HG03159 (cell line): ENCODE results near the gene TAF11.
"Not testable (repeated sequence)": the region's sequence is repeated elsewhere in the genome, so short reads cannot be mapped to it uniquely, and the experiment has no call there.

Experiments
- ATAC-seq: cut with Tn5 transposase; IDR thresholded peaks from one replicate; pipeline ENCODE4 v1.9.1; 2021; ENCODE audit warnings: mild to moderate bottlenecking, moderate library complexity; ENCODE audit not compliant: unreplicated experiment

TAF11 gene

GRCh38 chr6:34906826-34907225 lies 19.0 kb upstream of the TAF11 start:
- ATAC-seq, result no peak

- no peak for ATAC-seq
Measured at GRCh38 chr6:34904990-34905613, 17.3 kb upstream of the TAF11 start.

- ATAC-seq, result no peak
Measured at GRCh38 chr6:34901930-34902329, 14.1 kb upstream of the TAF11 start.

DNA sequence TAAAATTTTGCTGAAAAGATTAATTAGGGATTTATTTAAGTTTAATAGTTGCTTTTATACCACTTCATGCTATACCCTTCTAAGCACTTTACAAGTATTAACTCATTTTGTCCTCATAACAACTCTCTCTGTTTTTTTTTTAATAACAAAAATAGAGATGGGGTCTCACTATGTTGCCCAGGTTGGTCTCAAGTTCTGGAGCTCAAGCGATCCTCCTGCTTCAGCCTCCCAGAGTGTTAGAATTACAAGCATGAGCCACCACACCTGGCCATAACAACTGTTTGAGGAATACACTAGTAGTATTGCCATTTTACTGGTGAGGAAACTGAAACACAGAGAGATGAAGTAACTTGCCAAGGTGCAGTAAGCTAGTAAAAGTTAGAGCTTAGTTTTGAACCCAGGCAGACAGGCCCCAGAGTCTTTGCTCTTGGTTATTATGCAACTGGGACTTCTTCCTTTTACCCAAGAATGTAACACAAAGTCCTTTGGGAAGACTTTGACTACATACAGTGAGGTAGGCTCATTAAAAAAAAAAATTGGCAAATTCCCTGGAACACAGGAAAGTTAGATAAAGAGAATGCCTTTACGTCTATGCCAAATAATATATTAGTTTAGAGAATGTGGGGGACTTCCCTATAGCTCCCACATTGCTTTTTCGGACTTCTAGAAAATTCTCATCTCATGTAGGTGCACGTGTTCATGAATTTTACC lies 12.6 kb upstream of the TAF11 start:
- no peak for ATAC-seq

DNA sequence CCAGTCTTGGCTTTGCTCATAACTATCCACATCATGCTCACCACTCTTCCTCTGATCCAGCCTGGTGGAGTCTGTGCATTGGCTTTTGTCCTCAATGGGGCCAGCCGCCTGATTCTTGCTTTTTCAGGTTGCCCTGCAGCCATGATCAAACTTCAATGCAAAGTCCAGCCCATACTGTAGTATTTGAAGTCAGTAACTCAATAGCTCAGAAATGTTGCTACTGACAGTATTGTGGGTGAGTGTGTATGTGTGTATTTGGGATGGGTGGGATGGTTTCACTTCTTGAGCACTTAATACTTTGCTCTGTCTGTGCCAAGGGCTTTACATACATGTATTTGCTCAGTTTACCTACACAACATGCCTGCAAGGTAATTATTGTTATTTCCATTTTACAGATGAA lies 11.9 kb upstream of the TAF11 start:
- not testable (repeated sequence) for ATAC-seq

DNA sequence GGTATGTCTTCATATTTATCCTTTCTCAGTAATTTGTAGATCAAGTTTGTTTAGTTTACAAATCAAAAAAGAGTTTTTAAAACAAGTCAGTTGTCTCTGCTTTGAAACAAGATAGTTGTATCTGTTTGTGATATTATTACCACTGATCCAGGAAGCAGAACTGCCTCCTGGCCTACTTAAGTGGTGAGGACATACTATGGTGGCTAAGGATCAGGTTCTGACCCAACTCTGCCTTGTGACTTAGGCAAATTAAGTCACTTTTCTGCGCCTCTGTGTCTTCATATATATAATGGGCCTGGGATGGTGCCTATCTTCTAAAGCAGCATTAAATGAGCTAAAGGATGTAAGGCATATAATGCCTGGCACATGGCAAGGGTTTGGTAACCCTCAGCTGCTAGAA lies 9.9 kb upstream of the TAF11 start:
- ATAC-seq, result no peak

DNA sequence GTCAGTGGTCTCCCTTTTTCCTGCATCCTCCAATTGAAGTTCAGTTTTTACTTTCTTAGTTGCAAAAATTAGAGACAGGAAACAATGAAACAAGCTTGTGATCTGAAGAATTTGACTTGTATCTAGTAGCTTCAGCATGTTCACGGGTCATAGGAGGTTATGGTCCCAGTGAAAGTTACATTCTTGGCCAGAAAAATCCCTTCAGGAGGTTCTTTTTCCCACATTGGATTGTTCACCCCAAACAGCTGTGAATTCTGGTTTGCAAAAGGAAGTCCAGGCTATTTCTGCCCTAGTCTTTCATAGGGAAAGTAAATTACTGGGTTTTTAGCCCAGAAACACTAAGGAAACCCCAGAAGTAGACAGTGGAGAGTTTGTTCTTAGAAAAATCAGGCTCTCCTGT lies 9.3 kb upstream of the TAF11 start:
- ATAC-seq, result no peak

- no peak for ATAC-seq
Measured at GRCh38 chr6:34894693-34895092, 6.9 kb upstream of the TAF11 start.

- no peak for ATAC-seq
Measured at GRCh38 chr6:34891296-34891695, 3.5 kb upstream of the TAF11 start.

DNA sequence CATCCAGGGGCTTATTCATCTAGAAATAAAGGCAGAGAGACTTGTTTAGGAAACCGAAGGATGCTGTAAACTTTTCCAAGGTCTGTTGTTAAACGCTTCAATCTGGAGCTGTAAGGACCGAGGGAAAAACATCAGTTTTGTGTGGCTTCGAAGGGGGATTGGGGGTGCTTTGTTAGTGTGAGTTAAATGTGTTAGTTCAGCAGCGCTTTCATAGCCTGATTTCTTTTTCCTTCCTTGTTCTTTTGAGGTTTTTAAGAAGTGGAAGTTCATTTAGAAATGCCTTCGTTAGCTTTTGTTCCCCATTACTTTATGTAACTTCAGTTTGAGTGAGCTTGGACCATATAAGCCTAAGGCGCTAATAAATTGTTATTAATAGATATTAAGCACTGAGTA lies 2.7 kb upstream of the TAF11 start:
- no peak for ATAC-seq

DNA sequence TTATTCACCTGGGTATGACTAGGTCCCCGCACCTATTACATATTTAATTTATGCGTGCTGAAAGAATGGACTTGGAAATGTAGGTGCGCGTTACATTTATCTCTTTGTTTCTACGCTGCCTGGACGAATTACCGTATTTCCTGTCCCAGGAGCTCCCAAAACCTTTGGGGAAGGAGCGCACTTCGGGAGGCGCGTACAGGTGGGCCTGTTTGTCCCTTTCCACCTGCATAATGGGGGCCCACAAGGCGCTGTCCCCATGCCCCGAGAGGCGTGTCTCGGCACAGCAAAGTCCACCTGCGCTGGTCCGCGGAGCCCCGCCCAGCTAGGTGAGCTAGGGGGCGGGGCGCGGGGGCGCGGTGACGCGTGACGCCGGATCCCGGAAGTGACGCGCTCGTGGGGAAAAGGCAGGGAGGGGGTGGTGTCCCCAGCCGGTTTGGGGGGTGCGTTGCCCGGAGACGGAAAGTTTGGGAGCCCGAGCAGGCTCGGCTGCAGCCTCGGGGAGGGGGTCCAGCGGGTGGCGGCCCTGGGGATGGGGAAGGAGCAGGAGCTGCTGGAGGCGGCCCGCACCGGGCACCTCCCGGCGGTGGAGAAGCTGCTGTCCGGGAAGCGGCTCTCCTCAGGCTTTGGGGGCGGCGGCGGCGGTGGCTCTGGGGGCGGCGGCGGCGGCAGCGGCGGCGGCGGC lies 1.2 kb upstream of the TAF11 start, which contains the start of gene ANKS1A:
TSS of gene ANKS1A (plus strand) at position 382 of the 682 bp plus-strand sequence. CDS start at position 530, 148 bp downstream.
- ATAC-seq, result peak; percentile 40

DNA sequence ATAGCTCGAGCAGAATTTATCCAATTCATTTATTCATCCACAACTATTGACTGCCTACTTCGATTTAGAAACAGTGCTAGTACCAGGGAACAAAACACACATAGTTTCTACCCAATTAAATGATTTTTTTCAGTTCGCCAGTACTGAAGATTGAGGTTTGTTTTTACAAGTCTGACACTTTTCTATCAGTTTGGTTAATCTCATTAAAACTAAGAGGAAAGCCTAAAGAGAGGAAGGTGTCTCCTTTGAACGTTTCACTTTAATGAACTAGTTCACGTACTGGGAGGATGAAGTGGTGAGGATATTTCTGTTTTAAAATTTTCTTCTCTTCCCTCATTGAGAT lies 643 bp upstream of the TAF11 start:
- ATAC-seq, result no peak

- ATAC-seq, result not testable (repeated sequence)
Measured at GRCh38 chr6:34885837-34886236, 2.0 kb downstream of the TAF11 start.

DNA sequence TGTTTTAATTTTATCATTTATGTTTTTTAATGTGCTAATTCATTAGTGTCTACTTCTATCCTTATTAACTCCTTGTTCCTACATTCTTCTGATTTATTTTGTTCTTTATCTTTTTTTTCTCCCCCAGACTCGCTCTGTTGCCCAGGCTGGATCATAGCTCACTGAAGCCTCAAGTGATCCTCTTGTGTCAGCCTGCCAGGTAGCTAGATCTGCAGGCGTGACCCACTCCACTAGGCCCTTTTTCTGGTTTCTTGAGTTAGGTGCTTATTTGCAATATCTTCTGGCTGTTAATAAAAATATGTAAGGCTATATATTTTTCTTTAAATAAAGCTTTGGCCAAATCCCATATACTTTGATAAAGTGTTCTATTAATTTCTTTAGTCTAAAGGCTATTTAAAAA lies 2.8 kb downstream of the TAF11 start:
- ATAC-seq, result no peak

GRCh38 chr6:34884073-34884472 lies 3.8 kb downstream of the TAF11 start:
- not testable (repeated sequence) for ATAC-seq

DNA sequence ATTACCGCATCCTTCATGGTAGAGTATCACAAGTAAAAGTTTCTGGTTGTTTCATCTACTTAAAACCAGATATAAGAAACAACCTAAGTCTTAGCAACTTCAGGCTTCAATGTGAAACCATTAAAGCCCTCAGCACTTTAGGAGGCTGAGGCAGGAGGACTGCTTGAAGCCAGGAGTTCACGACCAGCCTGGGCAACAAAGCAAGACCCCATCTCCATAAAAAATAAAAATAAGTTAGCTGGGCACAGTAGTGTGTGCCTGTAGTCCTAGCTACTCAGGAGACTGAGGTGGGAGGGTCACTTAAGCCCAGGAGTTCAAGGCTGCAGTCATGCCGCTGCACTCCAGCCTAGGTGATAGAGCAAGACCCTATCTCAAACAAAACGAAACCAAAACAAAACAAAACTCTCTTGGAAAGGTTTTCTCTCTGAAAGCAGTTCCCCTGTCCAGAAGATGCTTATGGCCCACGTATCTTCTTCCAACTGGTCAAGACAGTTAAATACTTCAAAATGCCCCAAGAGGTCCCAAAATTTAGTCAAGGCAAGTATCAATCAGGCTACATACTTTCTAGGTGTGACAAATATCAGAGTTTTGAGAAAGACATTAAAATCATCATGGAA lies 9.9 kb downstream of the TAF11 start:
- no peak for ATAC-seq

DNA sequence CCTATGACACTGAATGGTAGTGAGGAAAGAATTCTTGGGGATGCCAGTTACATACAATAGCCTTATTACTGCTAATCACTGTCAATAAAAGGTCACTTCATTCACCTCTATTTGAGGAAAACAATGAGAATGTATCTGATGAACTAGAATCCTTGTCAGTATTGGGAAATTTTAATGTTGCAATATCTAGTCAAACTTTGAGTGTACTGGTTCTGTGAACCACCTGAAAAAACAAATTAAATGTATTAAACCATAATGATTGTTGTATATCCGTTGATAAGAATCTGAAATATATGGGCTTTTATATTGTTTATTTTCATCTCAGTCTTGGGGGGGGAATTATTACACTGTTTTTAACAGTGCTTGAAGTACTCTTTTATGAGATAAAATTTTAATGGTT lies 10.6 kb downstream of the TAF11 start:
- no peak for ATAC-seq

DNA sequence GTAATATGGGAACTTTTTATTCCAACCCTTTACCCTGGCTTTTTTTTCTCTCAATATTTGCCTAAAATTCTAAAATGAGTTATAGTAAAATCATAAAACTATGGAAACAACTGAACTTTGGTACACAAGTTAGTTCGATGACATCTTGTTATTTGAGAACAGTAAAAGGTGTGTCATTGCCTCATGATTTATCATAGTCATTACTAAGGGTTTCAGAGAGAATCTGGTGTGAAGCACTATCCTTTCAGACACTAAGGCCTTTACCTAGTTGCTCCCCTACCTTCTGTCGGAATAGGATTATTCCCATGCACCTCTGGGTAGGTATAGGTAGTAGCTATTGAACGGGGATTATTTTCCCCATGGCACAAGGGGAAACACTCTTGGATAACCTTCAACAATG lies 11.4 kb downstream of the TAF11 start:
- no peak for ATAC-seq

DNA sequence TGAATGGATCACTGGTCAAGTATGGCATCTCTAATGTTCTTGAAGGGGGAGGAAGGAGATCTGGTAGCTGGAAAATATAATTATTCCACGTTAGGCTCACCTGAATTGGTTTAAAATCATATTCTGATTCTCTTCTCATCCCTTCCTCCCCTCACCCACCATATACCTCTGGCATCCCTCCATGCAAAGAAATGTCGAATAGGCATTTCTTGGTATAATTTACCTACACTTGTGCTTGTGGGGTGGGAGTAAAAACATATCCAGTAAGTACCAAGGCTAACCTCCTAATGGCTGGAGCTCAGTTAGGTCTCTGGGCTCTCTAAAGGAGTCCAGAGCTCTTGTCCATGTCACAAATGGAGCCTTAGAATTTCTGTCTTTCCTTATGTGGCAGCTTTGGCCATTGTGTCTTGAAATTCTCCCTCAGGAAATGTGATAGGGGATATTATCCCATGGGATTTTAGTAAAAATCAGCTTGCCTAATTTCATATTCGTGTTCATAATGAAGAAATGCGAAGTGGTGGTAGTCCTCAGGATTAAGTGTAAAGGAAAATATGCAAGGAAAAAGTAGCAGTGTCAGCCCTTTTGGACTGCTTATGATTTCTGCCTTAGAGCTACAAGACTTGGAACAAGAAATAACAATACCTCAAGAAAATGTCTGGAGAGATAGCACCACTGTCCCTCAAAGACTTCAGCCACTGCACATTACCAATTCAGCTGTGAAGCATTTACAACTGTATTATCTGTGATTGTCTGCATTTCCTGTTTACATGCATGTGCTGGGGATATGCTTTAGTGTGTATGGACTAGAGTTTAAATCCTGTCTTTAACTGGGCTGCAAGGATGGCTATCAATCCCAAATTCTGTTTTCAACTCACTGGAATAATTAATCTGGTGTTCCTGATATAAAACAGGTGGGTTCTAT lies 12.3 kb downstream of the TAF11 start:
- no peak for ATAC-seq

GRCh38 chr6:34872332-34872731 lies 15.5 kb downstream of the TAF11 start:
- ATAC-seq, result no peak

DNA sequence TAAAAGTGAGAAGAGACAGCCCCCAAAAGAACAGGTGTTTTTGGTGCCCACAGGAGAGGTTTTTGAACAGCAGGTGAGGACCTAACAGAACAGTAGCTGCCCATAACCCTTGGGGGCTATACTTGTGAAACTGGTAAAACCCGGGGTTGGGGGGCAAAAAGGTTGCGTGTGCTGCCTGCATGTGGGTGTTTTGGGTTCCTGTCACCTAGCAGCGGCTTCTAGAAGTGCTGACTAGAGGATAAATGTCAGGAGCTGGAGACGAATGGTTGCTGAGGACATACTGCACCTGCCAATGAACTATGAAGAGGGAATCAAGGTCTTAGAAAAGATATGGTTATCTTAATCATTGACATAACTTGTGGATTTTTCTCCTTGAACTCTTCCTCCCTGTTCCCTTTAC lies 16.0 kb downstream of the TAF11 start:
- ATAC-seq, result no peak
